GM23338 (cell line): ENCODE data around the gene SLC29A4. TPM values are rescaled to one million over a fixed set of nuclear protein-coding genes. Genes with fewer than 3 reads are reported as not detected.
A peak's percentile ranks its signal among the peaks of the same experiment; 100 is the strongest.
"Not testable (repeated sequence)": the region's sequence is repeated elsewhere in the genome, so short reads cannot be mapped to it uniquely, and the experiment has no call there.

Experiments
- ATAC-seq: fragments of 200-7000 bp; cut with Tn5 transposase; 3 replicates; pipeline ENCODE4 v1.9.1; 2020
- DNase-seq: peaks from one replicate; pipeline ENCODE4 v3.0.0-alpha.2; 2015; ENCODE audit warnings: low spot score
- H2AFZ ChIP-seq: fragments of 200-600 bp; sonication (generic); 2 replicates; pipeline ENCODE4 v1.8.0; 2016; ENCODE audit warnings: antibody characterized with exemption, mild to moderate bottlenecking, moderate library complexity
- H3F3A ChIP-seq: fragments of 200-600 bp; sonication (generic); replicated peaks from 2 replicates; pipeline ENCODE4 v1.8.0; 2017; ENCODE audit warnings: antibody characterized with exemption, mixed run types, low read depth
- H3K27ac ChIP-seq: fragments of 200-600 bp; sonication (generic); 2 replicates; pipeline ENCODE4 v1.6.1; 2016; ENCODE audit warnings: low read depth
- H3K27me3 ChIP-seq: fragments of 200-600 bp; sonication (generic); 2 replicates; pipeline ENCODE4 v1.8.0; 2016; ENCODE audit warnings: mild to moderate bottlenecking, mixed run types, moderate library complexity; ENCODE audit not compliant: insufficient read depth
- H3K36me3 ChIP-seq: fragments of 200-600 bp; sonication (generic); 2 replicates; pipeline ENCODE4 v1.8.0; 2016; ENCODE audit warnings: mild to moderate bottlenecking; ENCODE audit not compliant: insufficient read depth
- H3K4me1 ChIP-seq: fragments of 200-600 bp; sonication (generic); 2 replicates; pipeline ENCODE4 v1.8.0; 2016; ENCODE audit warnings: mild to moderate bottlenecking, moderate library complexity; ENCODE audit not compliant: insufficient read depth
- H3K4me2 ChIP-seq: fragments of 200-600 bp; sonication (generic); 2 replicates; pipeline ENCODE4 v1.7.1; 2017; ENCODE audit warnings: mixed run types
- H3K4me3 ChIP-seq: fragments of 200-600 bp; sonication (generic); 2 replicates; pipeline ENCODE4 v1.6.1; 2016; ENCODE audit warnings: mixed run types
- H3K79me2 ChIP-seq: fragments of 200-600 bp; sonication (generic); replicated peaks from 2 replicates; pipeline ENCODE4 v1.8.0; 2017; ENCODE audit warnings: mild to moderate bottlenecking; ENCODE audit not compliant: insufficient read depth
- H3K9me2 ChIP-seq: fragments of 200-600 bp; sonication (generic); 2 replicates; pipeline ENCODE4 v1.8.0; 2017; ENCODE audit not compliant: insufficient read depth
- H4K20me1 ChIP-seq: fragments of 200-600 bp; sonication (generic); replicated peaks from 2 replicates; pipeline ENCODE4 v1.8.0; 2017; ENCODE audit warnings: mild to moderate bottlenecking; ENCODE audit not compliant: insufficient read depth
- H3K27ac Mint-ChIP-seq: 2 replicates; pipeline ENCODE4 v1.8.0; 2020; ENCODE audit warnings: inconsistent platforms, mild to moderate bottlenecking, moderate library complexity, mixed read lengths
- H3K27me3 Mint-ChIP-seq: 3 replicates; pipeline ENCODE4 v1.8.0; 2022; ENCODE audit warnings: low read depth, mild to moderate bottlenecking, moderate library complexity, mixed read lengths, inconsistent platforms; ENCODE audit not compliant: insufficient read depth, poor library complexity
- H3K36me3 Mint-ChIP-seq: 3 replicates; pipeline ENCODE4 v1.8.0; 2021; ENCODE audit warnings: low read depth, mild to moderate bottlenecking, inconsistent platforms, moderate library complexity, mixed read lengths
- H3K4me1 Mint-ChIP-seq: 3 replicates; pipeline ENCODE4 v1.8.0; 2020; ENCODE audit warnings: mild to moderate bottlenecking, inconsistent platforms, mixed read lengths
- H3K4me3 Mint-ChIP-seq: 3 replicates; pipeline ENCODE4 v1.8.0; 2021; ENCODE audit warnings: moderate library complexity, mild to moderate bottlenecking, inconsistent platforms, mixed read lengths
- H3K9me3 Mint-ChIP-seq: 3 replicates; pipeline ENCODE4 v1.8.0; 2020; ENCODE audit warnings: moderate library complexity, mild to moderate bottlenecking, inconsistent platforms, mixed read lengths
- EZH2 ChIP-seq: fragments of 200-600 bp; sonication (generic); IDR thresholded peaks from one replicate; pipeline ENCODE4 v1.8.0; 2017; ENCODE audit warnings: antibody characterized with exemption, mild to moderate bottlenecking, low read depth; ENCODE audit not compliant: unreplicated experiment
- EZH2phosphoT487 ChIP-seq: fragments of 200-600 bp; sonication (generic); IDR thresholded peaks from one replicate; pipeline ENCODE4 v1.8.1; 2018; ENCODE audit warnings: antibody characterized with exemption; ENCODE audit not compliant: unreplicated experiment
- JUNB ChIP-seq: IDR thresholded peaks from one replicate; pipeline ENCODE4 v1.6.1; 2016; ENCODE audit warnings: antibody characterized with exemption; ENCODE audit not compliant: unreplicated experiment
- POLR2AphosphoS5 ChIP-seq: IDR thresholded peaks from 2 replicates; pipeline ENCODE4 v1.6.1; 2016; ENCODE audit warnings: antibody characterized with exemption, low read depth
- STAT1 ChIP-seq: IDR thresholded peaks from one replicate; pipeline ENCODE4 v1.6.1; 2016; ENCODE audit warnings: antibody characterized with exemption; ENCODE audit not compliant: unreplicated experiment
- polyA plus RNA-seq: library from polyadenylated mRNA; unstranded; fragments of >200 nt; fragmentation: Nextera tagmentation; extraction: Ambion mirVana; gene quantifications from 2 replicates; pipeline ENCODE4 v1.2.1, GENCODE V29; 2016
- total RNA-seq: library from RNA; depleted of rRNA; stranded (reverse); fragments of >200 nt; shearing (Covaris generic); gene quantifications from 2 replicates; pipeline ENCODE4 v1.2.3, GENCODE V29; 2014
- TF ChIP-seq, protein P1 (sequence below): fragments of 250-450 bp; sonication (Bioruptor Pico); IDR thresholded peaks from 2 replicates; pipeline ENCODE4 v1.5.0; 2020; ENCODE audit warnings: mild to moderate bottlenecking, moderate library complexity

SLC29A4 gene
- total and polyA plus RNA-seq, 2 experiments from 2014 or later = 4.8 to 8.1 TPM

DNA sequence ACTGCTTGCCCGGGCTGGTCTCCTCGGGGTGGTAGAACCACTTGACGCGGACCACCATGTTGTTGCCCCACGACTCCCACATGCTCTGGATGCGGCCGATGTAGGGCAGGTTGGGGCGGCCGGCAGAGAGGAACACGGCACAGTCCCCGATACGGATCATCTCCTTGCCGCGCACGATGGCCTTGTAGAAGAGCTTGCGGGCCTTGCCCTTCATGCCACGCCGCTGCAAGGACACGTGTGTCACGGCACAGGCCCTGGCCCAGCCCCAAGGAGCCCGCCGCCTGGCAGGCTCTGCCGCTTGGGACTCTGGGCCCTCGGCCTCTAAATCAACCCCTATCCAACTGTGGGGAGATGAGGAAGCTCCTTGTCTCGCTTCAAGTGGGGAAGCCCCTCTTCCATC is 26.4 kb downstream of the SLC29A4 start (continued):
- TF ChIP-seq, protein P1, sequence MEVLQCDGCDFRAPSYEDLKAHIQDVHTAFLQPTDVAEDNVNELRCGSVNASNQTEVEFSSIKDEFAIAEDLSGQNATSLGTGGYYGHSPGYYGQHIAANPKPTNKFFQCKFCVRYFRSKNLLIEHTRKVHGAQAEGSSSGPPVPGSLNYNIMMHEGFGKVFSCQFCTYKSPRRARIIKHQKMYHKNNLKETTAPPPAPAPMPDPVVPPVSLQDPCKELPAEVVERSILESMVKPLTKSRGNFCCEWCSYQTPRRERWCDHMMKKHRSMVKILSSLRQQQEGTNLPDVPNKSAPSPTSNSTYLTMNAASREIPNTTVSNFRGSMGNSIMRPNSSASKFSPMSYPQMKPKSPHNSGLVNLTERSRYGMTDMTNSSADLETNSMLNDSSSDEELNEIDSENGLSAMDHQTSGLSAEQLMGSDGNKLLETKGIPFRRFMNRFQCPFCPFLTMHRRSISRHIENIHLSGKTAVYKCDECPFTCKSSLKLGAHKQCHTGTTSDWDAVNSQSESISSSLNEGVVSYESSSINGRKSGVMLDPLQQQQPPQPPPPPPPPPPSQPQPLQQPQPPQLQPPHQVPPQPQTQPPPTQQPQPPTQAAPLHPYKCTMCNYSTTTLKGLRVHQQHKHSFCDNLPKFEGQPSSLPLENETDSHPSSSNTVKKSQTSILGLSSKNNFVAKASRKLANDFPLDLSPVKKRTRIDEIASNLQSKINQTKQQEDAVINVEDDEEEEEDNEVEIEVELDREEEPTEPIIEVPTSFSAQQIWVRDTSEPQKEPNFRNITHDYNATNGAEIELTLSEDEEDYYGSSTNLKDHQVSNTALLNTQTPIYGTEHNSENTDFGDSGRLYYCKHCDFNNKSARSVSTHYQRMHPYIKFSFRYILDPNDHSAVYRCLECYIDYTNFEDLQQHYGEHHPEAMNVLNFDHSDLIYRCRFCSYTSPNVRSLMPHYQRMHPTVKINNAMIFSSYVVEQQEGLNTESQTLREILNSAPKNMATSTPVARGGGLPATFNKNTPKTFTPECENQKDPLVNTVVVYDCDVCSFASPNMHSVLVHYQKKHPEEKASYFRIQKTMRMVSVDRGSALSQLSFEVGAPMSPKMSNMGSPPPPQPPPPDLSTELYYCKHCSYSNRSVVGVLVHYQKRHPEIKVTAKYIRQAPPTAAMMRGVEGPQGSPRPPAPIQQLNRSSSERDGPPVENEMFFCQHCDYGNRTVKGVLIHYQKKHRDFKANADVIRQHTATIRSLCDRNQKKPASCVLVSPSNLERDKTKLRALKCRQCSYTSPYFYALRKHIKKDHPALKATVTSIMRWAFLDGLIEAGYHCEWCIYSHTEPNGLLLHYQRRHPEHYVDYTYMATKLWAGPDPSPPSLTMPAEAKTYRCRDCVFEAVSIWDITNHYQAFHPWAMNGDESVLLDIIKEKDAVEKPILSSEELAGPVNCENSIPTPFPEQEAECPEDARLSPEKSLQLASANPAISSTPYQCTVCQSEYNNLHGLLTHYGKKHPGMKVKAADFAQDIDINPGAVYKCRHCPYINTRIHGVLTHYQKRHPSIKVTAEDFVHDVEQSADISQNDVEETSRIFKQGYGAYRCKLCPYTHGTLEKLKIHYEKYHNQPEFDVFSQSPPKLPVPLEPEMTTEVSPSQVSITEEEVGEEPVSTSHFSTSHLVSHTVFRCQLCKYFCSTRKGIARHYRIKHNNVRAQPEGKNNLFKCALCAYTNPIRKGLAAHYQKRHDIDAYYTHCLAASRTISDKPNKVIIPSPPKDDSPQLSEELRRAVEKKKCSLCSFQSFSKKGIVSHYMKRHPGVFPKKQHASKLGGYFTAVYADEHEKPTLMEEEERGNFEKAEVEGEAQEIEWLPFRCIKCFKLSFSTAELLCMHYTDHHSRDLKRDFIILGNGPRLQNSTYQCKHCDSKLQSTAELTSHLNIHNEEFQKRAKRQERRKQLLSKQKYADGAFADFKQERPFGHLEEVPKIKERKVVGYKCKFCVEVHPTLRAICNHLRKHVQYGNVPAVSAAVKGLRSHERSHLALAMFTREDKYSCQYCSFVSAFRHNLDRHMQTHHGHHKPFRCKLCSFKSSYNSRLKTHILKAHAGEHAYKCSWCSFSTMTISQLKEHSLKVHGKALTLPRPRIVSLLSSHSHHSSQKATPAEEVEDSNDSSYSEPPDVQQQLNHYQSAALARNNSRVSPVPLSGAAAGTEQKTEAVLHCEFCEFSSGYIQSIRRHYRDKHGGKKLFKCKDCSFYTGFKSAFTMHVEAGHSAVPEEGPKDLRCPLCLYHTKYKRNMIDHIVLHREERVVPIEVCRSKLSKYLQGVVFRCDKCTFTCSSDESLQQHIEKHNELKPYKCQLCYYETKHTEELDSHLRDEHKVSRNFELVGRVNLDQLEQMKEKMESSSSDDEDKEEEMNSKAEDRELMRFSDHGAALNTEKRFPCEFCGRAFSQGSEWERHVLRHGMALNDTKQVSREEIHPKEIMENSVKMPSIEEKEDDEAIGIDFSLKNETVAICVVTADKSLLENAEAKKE = no peak
- TF ChIP-seq POLR2AphosphoS5 = no peak

DNA sequence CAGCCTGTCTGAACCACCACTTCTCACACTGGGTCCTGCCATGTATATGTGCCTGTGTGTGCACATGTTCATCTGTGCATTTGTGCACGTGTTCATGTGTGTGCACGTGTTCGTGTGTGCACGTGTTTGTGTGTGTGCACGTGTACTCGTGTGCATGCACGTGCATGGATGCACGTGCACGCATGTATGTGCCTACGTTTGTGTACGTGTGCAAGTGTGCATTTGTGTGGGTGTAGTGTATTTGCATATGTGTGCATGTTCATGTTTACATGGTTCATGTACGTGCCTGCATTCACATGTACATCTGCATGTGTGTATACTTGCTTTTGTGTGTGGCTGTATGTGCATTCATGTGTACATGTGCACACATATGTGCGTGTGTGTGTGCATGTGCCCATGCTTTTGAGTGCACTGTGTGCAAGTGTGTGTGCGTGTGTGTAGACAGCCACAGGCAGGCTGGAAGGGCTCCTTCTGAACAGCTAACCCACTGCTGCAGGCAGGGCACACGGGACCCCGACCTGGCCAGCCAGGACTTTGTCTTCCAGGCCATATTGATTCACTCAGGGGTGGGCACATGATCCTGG is 28.2 kb downstream of the SLC29A4 start:
- H3K27ac Mint-ChIP-seq = no peak overlapping the region

DNA sequence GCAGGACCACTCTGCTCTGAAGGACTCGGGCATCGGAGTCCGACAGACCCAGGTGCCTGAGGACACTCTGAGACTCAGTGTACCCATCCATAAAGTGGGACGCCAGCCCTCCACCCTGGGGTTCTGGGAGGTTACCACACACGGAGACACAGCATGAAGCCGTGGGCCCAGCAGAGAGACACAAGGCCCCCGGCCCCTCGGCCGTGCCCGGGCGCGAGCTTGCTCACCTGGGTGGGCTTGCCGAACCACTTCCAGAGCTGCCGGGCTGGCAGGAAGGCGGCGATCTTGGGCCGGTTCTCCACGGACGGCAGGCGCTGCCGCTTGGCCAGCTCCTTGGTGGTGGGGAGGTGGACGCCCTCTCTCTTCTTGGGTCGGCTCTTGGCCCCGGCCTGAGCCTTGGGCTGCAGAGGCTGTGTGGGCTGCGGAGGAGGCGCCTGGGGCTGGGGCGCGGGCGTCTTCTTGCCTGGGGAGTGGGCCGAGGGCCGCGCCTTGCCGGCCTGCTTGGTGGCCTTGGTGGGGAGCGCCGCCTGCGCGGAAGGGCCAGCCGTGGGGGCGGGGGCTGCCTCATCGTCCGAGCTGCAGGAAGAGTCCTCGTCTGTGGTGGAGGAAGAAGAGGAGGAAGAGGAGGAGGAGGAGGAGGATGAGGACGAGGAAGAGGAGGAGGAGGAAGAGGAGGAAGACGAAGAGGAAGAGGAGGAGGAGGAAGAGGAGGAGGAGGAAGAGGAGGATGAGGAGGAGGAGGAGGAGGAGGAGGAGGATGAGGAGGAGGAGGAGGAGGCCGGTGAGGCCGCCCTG is 29.7 kb downstream of the SLC29A4 start:
- not testable (repeated sequence) for DNase-seq, H2AFZ ChIP-seq, H3K36me3 Mint-ChIP-seq, H3K4me2 ChIP-seq, H3K36me3 ChIP-seq, H3K9me3 Mint-ChIP-seq, H3K4me1 Mint-ChIP-seq, H3F3A ChIP-seq, H3K27me3 Mint-ChIP-seq, H3K4me1 ChIP-seq, H4K20me1 ChIP-seq, H3K9me2 ChIP-seq, H3K4me3 ChIP-seq, H3K27ac ChIP-seq, H3K4me3 Mint-ChIP-seq, H3K79me2 ChIP-seq, H3K27ac Mint-ChIP-seq, H3K27me3 ChIP-seq
- ATAC-seq = peak; percentile 17; the same call in 2 of the 3 replicates

More for the DNA sequence above, 28.2 kb downstream of the SLC29A4 start:
- H3K9me3 Mint-ChIP-seq = no peaks in the 10 kb centered on the region
- H4K20me1 ChIP-seq = no peaks in the 10 kb centered on the region
- H3K27ac ChIP-seq = no peak overlapping the region
- no peaks in the 10 kb centered on the region; the same call in 2 of the 3 replicates for H3K4me1 Mint-ChIP-seq
- H3K9me2 ChIP-seq = no peaks in the 10 kb centered on the region
- H3K4me3 ChIP-seq = no peak overlapping the region
- H2AFZ ChIP-seq = no peak overlapping the region
- no peaks in the 10 kb centered on the region for H3K36me3 ChIP-seq
- no peaks in the 10 kb centered on the region for H3K36me3 Mint-ChIP-seq
- no peaks in the 10 kb centered on the region for H3K27me3 ChIP-seq
- no peak overlapping the region for H3K4me3 Mint-ChIP-seq
- no peaks in the 10 kb centered on the region for H3F3A ChIP-seq
- no peak for DNase-seq
- H3K79me2 ChIP-seq = no peaks in the 10 kb centered on the region
- H3K4me2 ChIP-seq = no peak overlapping the region
- peaks cover 7% of the 10 kb centered on the region for H3K27me3 Mint-ChIP-seq
- H3K4me1 ChIP-seq = no peaks in the 10 kb centered on the region
- TF ChIP-seq EZH2 (no peak), STAT1 (no peak), JUNB (no peak), EZH2phosphoT487 (no peak)
- no peak for ATAC-seq

- H3K27ac ChIP-seq, H3K27ac Mint-ChIP-seq, H3K4me1 Mint-ChIP-seq, H3K27me3 Mint-ChIP-seq, H3K9me2 ChIP-seq, H3K4me3 ChIP-seq, H2AFZ ChIP-seq, H3K27me3 ChIP-seq, H3K4me1 ChIP-seq, H3K4me3 Mint-ChIP-seq, H3K4me2 ChIP-seq, H3K36me3 ChIP-seq, H3K9me3 Mint-ChIP-seq, H3F3A ChIP-seq, H3K36me3 Mint-ChIP-seq, DNase-seq, H3K79me2 ChIP-seq, H4K20me1 ChIP-seq: not testable (repeated sequence)
- ATAC-seq = peak; percentile 12; the same call in 1 of the 3 replicates
These were observed 30.5 kb downstream of the SLC29A4 start for GRCh38 chr7:5313076-5313885.
